Keratinocyte (primary cell): ENCODE measurements around the gene MZT1. TPM values are rescaled to one million over a fixed set of nuclear protein-coding genes. Genes with fewer than 3 reads are reported as not detected.

Experiments used
- DNase-seq: peaks from one replicate; pipeline ENCODE4 v3.0.0-alpha.2; 2011; ENCODE audit warnings: low read depth, missing footprints, low spot score
- FAIRE-seq: peaks from 2 replicates; lab custom pipeline; 2011; peaks lifted over from hg19 to GRCh38; lab: Jason Lieb, UNC
- H2AFZ ChIP-seq: 2 replicates; pipeline ENCODE4 v1.6.0; 2012; ENCODE audit warnings: low read length, control low read depth, inconsistent platforms; ENCODE audit not compliant: control insufficient read depth
- H3K27ac ChIP-seq: 2 replicates; pipeline ENCODE4 v1.5.1; 2011; ENCODE audit warnings: low read length; ENCODE audit not compliant: control insufficient read depth, insufficient read depth
- H3K27me3 ChIP-seq: 3 replicates; pipeline ENCODE4 v1.6.0; 2011; ENCODE audit warnings: low read length; ENCODE audit not compliant: control insufficient read depth, insufficient read depth; ENCODE audit errors: extremely low read depth
- H3K36me3 ChIP-seq, 2 experiments: 2 replicates in 1 of 2; 3 replicates in 1 of 2; pipeline ENCODE4 v1.5.1; 2011; ENCODE audit warnings: low read length in 2 of 2, mild to moderate bottlenecking in 1 of 2; ENCODE audit not compliant: control insufficient read depth in 2 of 2, insufficient read depth in 2 of 2; ENCODE audit errors: extremely low read depth in 1 of 2
- H3K4me1 ChIP-seq: 3 replicates; pipeline ENCODE4 v1.5.1; 2011; ENCODE audit warnings: low read length; ENCODE audit not compliant: control insufficient read depth, insufficient read depth; ENCODE audit errors: extremely low read depth
- H3K4me2 ChIP-seq: 3 replicates; pipeline ENCODE4 v1.6.0; 2011; ENCODE audit warnings: low read depth, low read length; ENCODE audit not compliant: control insufficient read depth, insufficient read depth; ENCODE audit errors: extremely low read depth
- H3K4me3 ChIP-seq, 3 experiments: fragments of 200-600 bp in 1 of 3; sonication (generic) in 1 of 3; 2 replicates in 2 of 3; 3 replicates in 1 of 3; pipeline ENCODE4 v1.5.1; 2011 to 2016; ENCODE audit warnings: low read length in 3 of 3, mild to moderate bottlenecking in 3 of 3, control low read depth in 2 of 3, inconsistent platforms in 1 of 3, low read depth in 1 of 3, mixed read lengths in 1 of 3, mixed run types in 1 of 3, moderate library complexity in 1 of 3; ENCODE audit not compliant: control insufficient read depth in 2 of 3, insufficient read depth in 2 of 3; ENCODE audit errors: extremely low read depth in 1 of 3
- H3K79me2 ChIP-seq: 2 replicates; pipeline ENCODE4 v1.6.0; 2012; ENCODE audit warnings: low read length; ENCODE audit not compliant: control insufficient read depth, insufficient read depth
- H3K9ac ChIP-seq: 3 replicates; pipeline ENCODE4 v1.6.0; 2011; ENCODE audit warnings: low read length; ENCODE audit not compliant: control insufficient read depth, insufficient read depth; ENCODE audit errors: extremely low read depth
- H3K9me1 ChIP-seq: 3 replicates; pipeline ENCODE4 v1.6.0; 2011; ENCODE audit warnings: low read length; ENCODE audit not compliant: control insufficient read depth, insufficient read depth; ENCODE audit errors: extremely low read depth
- H3K9me3 ChIP-seq: 2 replicates; pipeline ENCODE4 v1.5.1; 2012; ENCODE audit warnings: low read depth, low read length; ENCODE audit not compliant: control insufficient read depth
- H4K20me1 ChIP-seq: 3 replicates; pipeline ENCODE4 v1.6.0; 2011; ENCODE audit warnings: low read length; ENCODE audit not compliant: control insufficient read depth, insufficient read depth; ENCODE audit errors: extremely low read depth
- CTCF ChIP-seq, 3 experiments: IDR thresholded peaks in 1 of 3; conservative IDR thresholded peaks in 1 of 3; optimal IDR thresholded peaks in 1 of 3; 2 replicates in 2 of 3; 3 replicates in 1 of 3; pipeline versions ENCODE3 to v1.5.1; 2011; ENCODE audit warnings: low read length in 3 of 3, mild to moderate bottlenecking in 3 of 3, moderate library complexity in 2 of 3, control low read depth in 1 of 3, inconsistent platforms in 1 of 3; ENCODE audit not compliant: insufficient read depth in 2 of 3; ENCODE audit errors: extremely low read depth in 1 of 3
- EZH2 ChIP-seq: IDR thresholded peaks from one replicate; pipeline ENCODE4 v1.6.1; 2012; ENCODE audit warnings: inconsistent platforms, mild to moderate bottlenecking, low read length, moderate library complexity
- dilution Hi-C: fragments of 300-500 bp; cut with MboI; formaldehyde crosslinking; loops from one replicate; pipeline ENCODE4 v1.7.0; 2020; ENCODE audit warnings: low sequenced_read_pairs; ENCODE audit not compliant: extremely low pct_ligation_motif_present
- polyA plus RNA-seq, 5 experiments: library from polyadenylated mRNA; depleted of rRNA in 3 of 5; stranded (reverse) in 3 of 5; stranded (forward) in 1 of 5; unstranded in 1 of 5; fragments of >200 nt; gene quantifications; 1 replicate in 1 of 5; 2 replicates in 3 of 5; 3 replicates in 1 of 5; pipeline versions ENCODE4 v1.2.1 to v1.2.3, GENCODE V29; 2011 to 2012; ENCODE audit warnings: missing spikeins in 2 of 5, low read depth in 1 of 5, low replicate concordance in 1 of 5

Gene MZT1
- polyA plus RNA-seq, 1 donor (not counting 4 experiments of a cell fraction or from before 2014, with no cell fraction given) = 13.7 TPM

- H3K4me2 ChIP-seq = no peak overlapping the region
- no peaks in the 10 kb centered on the region for H3K79me2 ChIP-seq
- H3K4me1 ChIP-seq = no peaks in the 10 kb centered on the region
- H3K36me3 ChIP-seq = no peaks in the 10 kb centered on the region
- H3K9me1 ChIP-seq = no peaks in the 10 kb centered on the region
- H4K20me1 ChIP-seq = no peaks in the 10 kb centered on the region
- H2AFZ ChIP-seq = no peak overlapping the region
- no peaks in the 10 kb centered on the region for H3K9me3 ChIP-seq
- H3K4me3 ChIP-seq = no peak overlapping the region
- dilution Hi-C loops = no loop called here
- H3K9ac ChIP-seq = no peak overlapping the region
- no peak for TF ChIP-seq CTCF (optimal IDR thresholded peaks at IDR 0.05 in 1 of 3, IDR thresholded peaks at IDR 0.05 in 1 of 3, conservative IDR thresholded peaks at IDR 0.05 in 1 of 3; ENCODE audit: extremely low read depth in 1 of 3, insufficient read depth in 2 of 3, low read length in 3 of 3)
- TF ChIP-seq EZH2 = no peak
- no peak for DNase-seq
- H3K27ac ChIP-seq = no peak overlapping the region
- H3K27me3 ChIP-seq = no peaks in the 10 kb centered on the region
- FAIRE-seq = no peak
These were observed 40.7 kb downstream of the MZT1 start for GRCh38 chr13:72686766-72687165.

- no peak overlapping the region for H3K27ac ChIP-seq
- H3K9me3 ChIP-seq = no peaks in the 10 kb centered on the region
- H3K27me3 ChIP-seq = no peaks in the 10 kb centered on the region
- H3K4me2 ChIP-seq = no peak overlapping the region
- H3K79me2 ChIP-seq = no peaks in the 10 kb centered on the region
- H3K36me3 ChIP-seq = no peaks in the 10 kb centered on the region
- H3K4me3 ChIP-seq = no peak overlapping the region
- no peaks in the 10 kb centered on the region for H4K20me1 ChIP-seq
- no peaks in the 10 kb centered on the region for H3K4me1 ChIP-seq
- DNase-seq = no peak
- H3K9ac ChIP-seq = no peak overlapping the region
- H3K9me1 ChIP-seq = no peaks in the 10 kb centered on the region
- no peak for FAIRE-seq
- dilution Hi-C loops = no loop called here
- TF ChIP-seq CTCF (optimal IDR thresholded peaks at IDR 0.05 in 1 of 3, IDR thresholded peaks at IDR 0.05 in 1 of 3, conservative IDR thresholded peaks at IDR 0.05 in 1 of 3; ENCODE audit: extremely low read depth in 1 of 3, insufficient read depth in 2 of 3, low read length in 3 of 3) = no peak
- TF ChIP-seq EZH2 = no peak
- H2AFZ ChIP-seq = no peak overlapping the region
These were observed 47.1 kb downstream of the MZT1 start for GRCh38 chr13:72680353-72680752.
